ENCODE data around the gene QRICH1. TPM values are rescaled to one million over a fixed set of nuclear protein-coding genes. Genes with fewer than 3 reads are reported as not detected.

Gene QRICH1
- total and polyA plus RNA-seq, 2 of the 13 experiments (the other 11 are each of a cell fraction or from before 2014, with no cell fraction given) = 52.6 to 102 TPM

DNA sequence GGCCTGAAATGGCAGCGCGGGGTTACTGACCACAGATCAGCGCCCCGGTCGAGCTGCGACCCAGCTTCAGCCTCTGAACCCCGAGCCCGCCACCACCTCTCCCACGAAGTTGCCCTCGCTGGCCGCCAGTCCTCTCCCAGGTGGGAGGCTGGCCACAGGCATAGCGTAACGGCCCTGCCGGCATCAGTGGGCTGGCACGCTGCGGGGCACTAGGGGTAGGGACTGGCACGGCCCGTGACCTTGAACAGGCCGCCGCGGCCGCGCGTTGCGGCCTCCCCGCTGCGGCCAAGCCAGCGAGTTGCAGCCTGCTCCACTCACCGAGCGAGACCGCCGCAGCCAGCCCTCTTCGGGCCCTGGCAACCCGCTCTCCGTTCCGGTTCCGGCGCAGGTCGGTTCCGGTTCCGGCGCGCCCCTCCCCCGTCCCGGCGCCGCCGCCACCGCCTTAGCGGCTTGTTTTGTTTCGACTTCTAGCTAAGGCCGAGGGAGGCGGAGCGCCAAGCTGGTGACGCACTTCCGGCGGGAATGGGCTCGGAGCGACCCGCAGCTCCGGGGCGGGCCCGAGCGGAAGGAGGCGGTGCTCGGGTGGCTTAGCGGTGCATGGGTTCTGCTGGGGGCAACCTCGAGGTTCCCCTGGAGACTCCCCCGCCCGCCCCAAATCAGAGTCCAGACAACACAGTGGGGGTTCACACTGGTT, 26.7 kb upstream of the QRICH1 start, which contains the start of gene USP19 (continued):
- TF ChIP-seq CEBPB (IDR thresholded peaks at IDR 0.05; ENCODE audit: borderline replicate concordance, low read depth, low read length) (no peak), ZNF766 (CRISPR knock-in tag; IDR thresholded peaks at IDR 0.05; ENCODE audit: borderline replicate concordance) (peak; percentile 76; the same call in 1 of the 2 replicates), HNRNPLL (IDR thresholded peaks at IDR 0.05; ENCODE audit: low read depth, low read length, poor library complexity, severe bottlenecking) (peak; percentile 80), ZIK1 (CRISPR knock-in tag; IDR thresholded peaks at IDR 0.05; ENCODE audit: borderline replicate concordance, low read depth) (peak; percentile 62; the same call in 1 of the 2 replicates), ZNF619 (CRISPR knock-in tag; IDR thresholded peaks at IDR 0.05) (no peak), ZNF788 (CRISPR knock-in tag; IDR thresholded peaks at IDR 0.05; ENCODE audit: borderline replicate concordance) (peak; percentile 71; the same call in 1 of the 2 replicates), ZNF441 (CRISPR knock-in tag; IDR thresholded peaks at IDR 0.05; ENCODE audit: borderline replicate concordance) (peak; percentile 74; the same call in 1 of the 2 replicates), ZNF460 (CRISPR knock-in tag; IDR thresholded peaks at IDR 0.05; ENCODE audit: borderline replicate concordance) (no peak), MTF1 (CRISPR knock-in tag; IDR thresholded peaks at IDR 0.05) (0 out of 2 replicates have a peak, but pooled peaks have one; percentile 28), ZNF772 (CRISPR knock-in tag; IDR thresholded peaks at IDR 0.05) (peak; percentile 85), ZNF674 (CRISPR knock-in tag; IDR thresholded peaks at IDR 0.05; ENCODE audit: low read depth) (0 out of 2 replicates have a peak, but pooled peaks have one; percentile 51), ZNF24 (IDR thresholded peaks at IDR 0.05) (no peak), GABPA (IDR thresholded peaks at IDR 0.05; ENCODE audit: low read depth, low read length) (no peak), GABPA (CRISPR knock-in tag; IDR thresholded peaks at IDR 0.05; ENCODE audit: low read depth) (peak; percentile 92), ZNF768 (CRISPR knock-in tag; IDR thresholded peaks at IDR 0.05) (peak; percentile 62)
- TF ChIP-seq, protein P1, sequence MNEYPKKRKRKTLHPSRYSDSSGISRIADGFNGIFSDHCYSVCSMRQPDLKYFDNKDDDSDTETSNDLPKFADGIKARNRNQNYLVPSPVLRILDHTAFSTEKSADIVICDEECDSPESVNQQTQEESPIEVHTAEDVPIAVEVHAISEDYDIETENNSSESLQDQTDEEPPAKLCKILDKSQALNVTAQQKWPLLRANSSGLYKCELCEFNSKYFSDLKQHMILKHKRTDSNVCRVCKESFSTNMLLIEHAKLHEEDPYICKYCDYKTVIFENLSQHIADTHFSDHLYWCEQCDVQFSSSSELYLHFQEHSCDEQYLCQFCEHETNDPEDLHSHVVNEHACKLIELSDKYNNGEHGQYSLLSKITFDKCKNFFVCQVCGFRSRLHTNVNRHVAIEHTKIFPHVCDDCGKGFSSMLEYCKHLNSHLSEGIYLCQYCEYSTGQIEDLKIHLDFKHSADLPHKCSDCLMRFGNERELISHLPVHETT (CRISPR knock-in tag; conservative IDR thresholded peaks at IDR 0.05) = peak; percentile 100
- TF ChIP-seq, protein P2, sequence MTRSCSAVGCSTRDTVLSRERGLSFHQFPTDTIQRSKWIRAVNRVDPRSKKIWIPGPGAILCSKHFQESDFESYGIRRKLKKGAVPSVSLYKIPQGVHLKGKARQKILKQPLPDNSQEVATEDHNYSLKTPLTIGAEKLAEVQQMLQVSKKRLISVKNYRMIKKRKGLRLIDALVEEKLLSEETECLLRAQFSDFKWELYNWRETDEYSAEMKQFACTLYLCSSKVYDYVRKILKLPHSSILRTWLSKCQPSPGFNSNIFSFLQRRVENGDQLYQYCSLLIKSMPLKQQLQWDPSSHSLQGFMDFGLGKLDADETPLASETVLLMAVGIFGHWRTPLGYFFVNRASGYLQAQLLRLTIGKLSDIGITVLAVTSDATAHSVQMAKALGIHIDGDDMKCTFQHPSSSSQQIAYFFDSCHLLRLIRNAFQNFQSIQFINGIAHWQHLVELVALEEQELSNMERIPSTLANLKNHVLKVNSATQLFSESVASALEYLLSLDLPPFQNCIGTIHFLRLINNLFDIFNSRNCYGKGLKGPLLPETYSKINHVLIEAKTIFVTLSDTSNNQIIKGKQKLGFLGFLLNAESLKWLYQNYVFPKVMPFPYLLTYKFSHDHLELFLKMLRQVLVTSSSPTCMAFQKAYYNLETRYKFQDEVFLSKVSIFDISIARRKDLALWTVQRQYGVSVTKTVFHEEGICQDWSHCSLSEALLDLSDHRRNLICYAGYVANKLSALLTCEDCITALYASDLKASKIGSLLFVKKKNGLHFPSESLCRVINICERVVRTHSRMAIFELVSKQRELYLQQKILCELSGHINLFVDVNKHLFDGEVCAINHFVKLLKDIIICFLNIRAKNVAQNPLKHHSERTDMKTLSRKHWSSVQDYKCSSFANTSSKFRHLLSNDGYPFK (CRISPR knock-in tag; IDR thresholded peaks at IDR 0.05; ENCODE audit: borderline replicate concordance) = no peak; the same call in 1 of the 2 replicates
- TF ChIP-seq, protein P3, sequence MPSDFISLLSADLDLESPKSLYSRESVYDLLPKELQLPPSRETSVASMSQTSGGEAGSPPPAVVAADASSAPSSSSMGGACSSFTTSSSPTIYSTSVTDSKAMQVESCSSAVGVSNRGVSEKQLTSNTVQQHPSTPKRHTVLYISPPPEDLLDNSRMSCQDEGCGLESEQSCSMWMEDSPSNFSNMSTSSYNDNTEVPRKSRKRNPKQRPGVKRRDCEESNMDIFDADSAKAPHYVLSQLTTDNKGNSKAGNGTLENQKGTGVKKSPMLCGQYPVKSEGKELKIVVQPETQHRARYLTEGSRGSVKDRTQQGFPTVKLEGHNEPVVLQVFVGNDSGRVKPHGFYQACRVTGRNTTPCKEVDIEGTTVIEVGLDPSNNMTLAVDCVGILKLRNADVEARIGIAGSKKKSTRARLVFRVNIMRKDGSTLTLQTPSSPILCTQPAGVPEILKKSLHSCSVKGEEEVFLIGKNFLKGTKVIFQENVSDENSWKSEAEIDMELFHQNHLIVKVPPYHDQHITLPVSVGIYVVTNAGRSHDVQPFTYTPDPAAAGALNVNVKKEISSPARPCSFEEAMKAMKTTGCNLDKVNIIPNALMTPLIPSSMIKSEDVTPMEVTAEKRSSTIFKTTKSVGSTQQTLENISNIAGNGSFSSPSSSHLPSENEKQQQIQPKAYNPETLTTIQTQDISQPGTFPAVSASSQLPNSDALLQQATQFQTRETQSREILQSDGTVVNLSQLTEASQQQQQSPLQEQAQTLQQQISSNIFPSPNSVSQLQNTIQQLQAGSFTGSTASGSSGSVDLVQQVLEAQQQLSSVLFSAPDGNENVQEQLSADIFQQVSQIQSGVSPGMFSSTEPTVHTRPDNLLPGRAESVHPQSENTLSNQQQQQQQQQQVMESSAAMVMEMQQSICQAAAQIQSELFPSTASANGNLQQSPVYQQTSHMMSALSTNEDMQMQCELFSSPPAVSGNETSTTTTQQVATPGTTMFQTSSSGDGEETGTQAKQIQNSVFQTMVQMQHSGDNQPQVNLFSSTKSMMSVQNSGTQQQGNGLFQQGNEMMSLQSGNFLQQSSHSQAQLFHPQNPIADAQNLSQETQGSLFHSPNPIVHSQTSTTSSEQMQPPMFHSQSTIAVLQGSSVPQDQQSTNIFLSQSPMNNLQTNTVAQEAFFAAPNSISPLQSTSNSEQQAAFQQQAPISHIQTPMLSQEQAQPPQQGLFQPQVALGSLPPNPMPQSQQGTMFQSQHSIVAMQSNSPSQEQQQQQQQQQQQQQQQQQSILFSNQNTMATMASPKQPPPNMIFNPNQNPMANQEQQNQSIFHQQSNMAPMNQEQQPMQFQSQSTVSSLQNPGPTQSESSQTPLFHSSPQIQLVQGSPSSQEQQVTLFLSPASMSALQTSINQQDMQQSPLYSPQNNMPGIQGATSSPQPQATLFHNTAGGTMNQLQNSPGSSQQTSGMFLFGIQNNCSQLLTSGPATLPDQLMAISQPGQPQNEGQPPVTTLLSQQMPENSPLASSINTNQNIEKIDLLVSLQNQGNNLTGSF (CRISPR knock-in tag; IDR thresholded peaks at IDR 0.05) = 0 out of 2 replicates have a peak, but pooled peaks have one; percentile 50
- TF ChIP-seq, protein P4, sequence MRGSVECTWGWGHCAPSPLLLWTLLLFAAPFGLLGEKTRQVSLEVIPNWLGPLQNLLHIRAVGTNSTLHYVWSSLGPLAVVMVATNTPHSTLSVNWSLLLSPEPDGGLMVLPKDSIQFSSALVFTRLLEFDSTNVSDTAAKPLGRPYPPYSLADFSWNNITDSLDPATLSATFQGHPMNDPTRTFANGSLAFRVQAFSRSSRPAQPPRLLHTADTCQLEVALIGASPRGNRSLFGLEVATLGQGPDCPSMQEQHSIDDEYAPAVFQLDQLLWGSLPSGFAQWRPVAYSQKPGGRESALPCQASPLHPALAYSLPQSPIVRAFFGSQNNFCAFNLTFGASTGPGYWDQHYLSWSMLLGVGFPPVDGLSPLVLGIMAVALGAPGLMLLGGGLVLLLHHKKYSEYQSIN (CRISPR knock-in tag; IDR thresholded peaks at IDR 0.05; ENCODE audit: borderline replicate concordance) = no peak

All from HepG2 (cell line).